Thoracic aorta (tissue), 2 donors: Measurements from ENCODE around the gene AURKAIP1. TPM values are rescaled to one million over a fixed set of nuclear protein-coding genes. Genes with fewer than 3 reads are reported as not detected.

Experiments
- ATAC-seq: fragments of 150-250 bp; one replicate; pipeline ENCODE4 v1.8.0; 2017; ENCODE audit warnings: low read depth; ENCODE audit not compliant: insufficient number of reproducible peaks, low FRiP score
- DNase-seq: peaks from one replicate; pipeline ENCODE4 v3.0.0-alpha.2; 2020; ENCODE audit warnings: low spot score
- H3K27ac ChIP-seq, 2 donors: fragments of 200-600 bp; sonication (generic); 1 replicate in 1 of 2; 2 replicates in 1 of 2; pipeline ENCODE4 v1.5.1; 2016; ENCODE audit warnings: mild to moderate bottlenecking in 2 of 2, moderate library complexity in 2 of 2
- H3K27me3 ChIP-seq: fragments of 200-600 bp; sonication (generic); replicated peaks from 2 replicates; pipeline ENCODE4 v1.6.0; 2016; ENCODE audit warnings: mild to moderate bottlenecking; ENCODE audit not compliant: insufficient read depth
- H3K36me3 ChIP-seq: fragments of 200-600 bp; sonication (generic); one replicate; pipeline ENCODE4 v1.5.1; 2016
- H3K4me1 ChIP-seq, 2 donors: fragments of 200-600 bp; sonication (generic); 1 replicate in 1 of 2; 2 replicates in 1 of 2; pipeline versions ENCODE4 v1.5.1 to v1.6.0; 2016; ENCODE audit warnings: low read depth in 2 of 2, mild to moderate bottlenecking in 1 of 2; ENCODE audit not compliant: control insufficient read depth in 1 of 2
- H3K4me3 ChIP-seq: fragments of 200-600 bp; sonication (generic); 2 replicates; pipeline ENCODE4 v1.5.1; 2016; ENCODE audit warnings: mild to moderate bottlenecking
- H3K9me3 ChIP-seq: fragments of 200-600 bp; sonication (generic); 2 replicates; pipeline ENCODE4 v1.5.1; 2016
- CTCF ChIP-seq: fragments of 200-600 bp; sonication (generic); IDR thresholded peaks from one replicate; pipeline ENCODE4 v1.5.1; 2019; ENCODE audit warnings: antibody characterized with exemption
- total RNA-seq, 2 donors: library from RNA; depleted of rRNA; stranded (reverse); fragments of >200 nt; gene quantifications; one replicate each; pipeline versions ENCODE4 v1.1.0 to v1.2.3, GENCODE V29; 2016

The AURKAIP1 gene
- total RNA-seq, 2 donors from 2014 or later, result 43.5 to 94.5 TPM

- no peak overlapping the region for H3K4me3 ChIP-seq
- TF ChIP-seq CTCF, result no peak
- H3K36me3 ChIP-seq, result peaks cover 10% of the 10 kb centered on the region
- H3K9me3 ChIP-seq, result no peaks in the 10 kb centered on the region
- ATAC-seq, result no peak
- H3K27me3 ChIP-seq, result no peaks in the 10 kb centered on the region
- H3K4me1 ChIP-seq, result peaks cover under 1 to 8% of the 10 kb centered on the region in 2 donors
- no peak for DNase-seq
- H3K27ac ChIP-seq, result no peak overlapping the region
Observed at GRCh38 chr1:1340185-1340584, 34.8 kb downstream of the AURKAIP1 start.

- peaks cover 10% of the 10 kb centered on the region for H3K36me3 ChIP-seq
- no peaks in the 10 kb centered on the region for H3K4me1 ChIP-seq
- ATAC-seq, result no peak
- H3K9me3 ChIP-seq, result no peaks in the 10 kb centered on the region
- H3K27ac ChIP-seq, result no peak overlapping the region
- no peak for DNase-seq
- no peak for TF ChIP-seq CTCF
- no peaks in the 10 kb centered on the region for H3K27me3 ChIP-seq
- no peak overlapping the region for H3K4me3 ChIP-seq
Observed at GRCh38 chr1:1338278-1338677, 36.7 kb downstream of the AURKAIP1 start.

- ATAC-seq, result no peak
- no peak for DNase-seq
Observed at GRCh38 chr1:1337793-1338147, 37.2 kb downstream of the AURKAIP1 start.

GRCh38 chr1:1336931-1337792 lies 37.8 kb downstream of the AURKAIP1 start:
- H3K36me3 ChIP-seq, result peaks cover 10% of the 10 kb centered on the region
- H3K4me1 ChIP-seq, result no peaks in the 10 kb centered on the region
- H3K9me3 ChIP-seq, result no peaks in the 10 kb centered on the region
- H3K27me3 ChIP-seq, result no peaks in the 10 kb centered on the region
- TF ChIP-seq CTCF, result no peak
- ATAC-seq (no peak), DNase-seq (no peak)
- H3K27ac ChIP-seq, result no peak overlapping the region
- no peak overlapping the region for H3K4me3 ChIP-seq

More at GRCh38 chr1:1337793-1338147, 37.2 kb downstream of the AURKAIP1 start:
- Histone ChIP-seq H3K4me3 (no peak overlapping the region), H3K36me3 (peaks cover 10% of the 10 kb centered on the region), H3K9me3 (no peaks in the 10 kb centered on the region), H3K27me3 (no peaks in the 10 kb centered on the region), H3K27ac (no peak overlapping the region), H3K4me1 (no peaks in the 10 kb centered on the region)
- TF ChIP-seq CTCF, result no peak

GRCh38 chr1:1336446-1336845 lies 38.6 kb downstream of the AURKAIP1 start:
- DNase-seq, result no peak
- H3K4me3 ChIP-seq, result no peak overlapping the region
- TF ChIP-seq CTCF, result no peak
- no peaks in the 10 kb centered on the region for H3K9me3 ChIP-seq
- H3K36me3 ChIP-seq, result peaks cover 10% of the 10 kb centered on the region
- no peak overlapping the region for H3K27ac ChIP-seq
- H3K4me1 ChIP-seq, result no peaks in the 10 kb centered on the region
- no peaks in the 10 kb centered on the region for H3K27me3 ChIP-seq
- ATAC-seq, result no peak
